Measurements from ENCODE around the gene GNE. TPM values are rescaled to one million over a fixed set of nuclear protein-coding genes. Genes with fewer than 3 reads are reported as not detected.

The GNE gene
- total RNA-seq, 4 donors from 2014 or later, result 9.6 to 20.0 (median 14.9) TPM

GRCh38 chr9:36289836-36290435 lies 31.7 kb upstream of the GNE start:
- DNase-seq (ENCODE audit: low spot score in 2 of 2), result no peak
- 97% methylated on average over 3 of the region's 3 CpGs for WGBS
- Histone ChIP-seq H3K4me1 (no peaks in the 10 kb centered on the region), H3K27me3 (no peaks in the 10 kb centered on the region), H3K9me3 (no peaks in the 10 kb centered on the region), H3K4me3 (no peak overlapping the region), H3K36me3 (no peaks in the 10 kb centered on the region), H3K27ac (no peak overlapping the region)
- no peak for TF ChIP-seq EP300 (IDR thresholded peaks at IDR 0.05)

- H3K4me3 ChIP-seq, result no peak overlapping the region
- DNase-seq (ENCODE audit: low spot score in 2 of 2), result no peak
- 82% methylated on average over 3 of the region's 3 CpGs for WGBS
- H3K27ac ChIP-seq, result no peak overlapping the region
- no peaks in the 10 kb centered on the region for H3K27me3 ChIP-seq
- H3K4me1 ChIP-seq, result no peaks in the 10 kb centered on the region
- H3K36me3 ChIP-seq, result no peaks in the 10 kb centered on the region
- H3K9me3 ChIP-seq, result no peaks in the 10 kb centered on the region
- TF ChIP-seq POLR2A (IDR thresholded peaks at IDR 0.05) (no peak), EP300 (IDR thresholded peaks at IDR 0.05) (no peak), POLR2AphosphoS5 (IDR thresholded peaks at IDR 0.05) (no peak), CTCF (IDR thresholded peaks at IDR 0.05) (no peak)
Measured at GRCh38 chr9:36288070-36288469, 29.8 kb upstream of the GNE start.

GRCh38 chr9:36286388-36286787 lies 28.1 kb upstream of the GNE start:
- no peaks in the 10 kb centered on the region for H3K36me3 ChIP-seq
- no peak overlapping the region for H3K27ac ChIP-seq
- no peak for DNase-seq (ENCODE audit: low spot score in 2 of 2)
- H3K27me3 ChIP-seq, result no peaks in the 10 kb centered on the region
- H3K9me3 ChIP-seq, result no peaks in the 10 kb centered on the region
- H3K4me1 ChIP-seq, result no peaks in the 10 kb centered on the region
- no peak for TF ChIP-seq EP300 (IDR thresholded peaks at IDR 0.05)
- no peak for TF ChIP-seq POLR2A (IDR thresholded peaks at IDR 0.05)
- TF ChIP-seq POLR2AphosphoS5 (IDR thresholded peaks at IDR 0.05), result no peak
- TF ChIP-seq CTCF (IDR thresholded peaks at IDR 0.05), result no peak
- 82% methylated on average over 6 of the region's 6 CpGs for WGBS
- no peak overlapping the region for H3K4me3 ChIP-seq

- H3K4me1 ChIP-seq, result no peaks in the 10 kb centered on the region
- DNase-seq (ENCODE audit: low spot score in 2 of 2), result no peak
- no peak overlapping the region for H3K27ac ChIP-seq
- no peaks in the 10 kb centered on the region for H3K27me3 ChIP-seq
- H3K36me3 ChIP-seq, result no peaks in the 10 kb centered on the region
- H3K9me3 ChIP-seq, result no peaks in the 10 kb centered on the region
- no peak for TF ChIP-seq EP300 (IDR thresholded peaks at IDR 0.05)
- TF ChIP-seq POLR2A (IDR thresholded peaks at IDR 0.05), result no peak
- TF ChIP-seq CTCF (IDR thresholded peaks at IDR 0.05), result no peak
- TF ChIP-seq POLR2AphosphoS5 (IDR thresholded peaks at IDR 0.05), result no peak
- no peak overlapping the region for H3K4me3 ChIP-seq
- WGBS, result 80% methylated on average over 4 of the region's 4 CpGs
Measured at GRCh38 chr9:36284226-36284625, 26.0 kb upstream of the GNE start.

- DNase-seq (ENCODE audit: low spot score in 2 of 2), result no peak
- H3K4me3 ChIP-seq, result no peak overlapping the region
- H3K4me1 ChIP-seq, result no peaks in the 10 kb centered on the region
- TF ChIP-seq CTCF (IDR thresholded peaks at IDR 0.05) (no peak), EP300 (IDR thresholded peaks at IDR 0.05) (no peak), POLR2AphosphoS5 (IDR thresholded peaks at IDR 0.05) (no peak), POLR2A (IDR thresholded peaks at IDR 0.05) (no peak)
- no peaks in the 10 kb centered on the region for H3K9me3 ChIP-seq
- 87% methylated on average over 7 of the region's 7 CpGs for WGBS
- H3K27ac ChIP-seq, result no peak overlapping the region
- no peaks in the 10 kb centered on the region for H3K36me3 ChIP-seq
- H3K27me3 ChIP-seq, result no peaks in the 10 kb centered on the region
Measured at GRCh38 chr9:36282275-36282674, 24.0 kb upstream of the GNE start.

GRCh38 chr9:36280989-36281388 lies 22.7 kb upstream of the GNE start:
- Histone ChIP-seq H3K4me1 (no peaks in the 10 kb centered on the region), H3K4me3 (no peak overlapping the region), H3K27me3 (no peaks in the 10 kb centered on the region), H3K36me3 (no peaks in the 10 kb centered on the region), H3K9me3 (no peaks in the 10 kb centered on the region), H3K27ac (no peak overlapping the region)
- WGBS, result 92% methylated on average over 4 of the region's 4 CpGs
- no peak for DNase-seq (ENCODE audit: low spot score in 2 of 2)
- TF ChIP-seq POLR2A (IDR thresholded peaks at IDR 0.05) (no peak), POLR2AphosphoS5 (IDR thresholded peaks at IDR 0.05) (no peak), EP300 (IDR thresholded peaks at IDR 0.05) (no peak), CTCF (IDR thresholded peaks at IDR 0.05) (no peak)

Data from suprapubic skin (tissue), 4 donors.